ENCODE results near the gene PIK3R4. TPM values are rescaled to one million over a fixed set of nuclear protein-coding genes. Genes with fewer than 3 reads are reported as not detected.

The PIK3R4 gene
- total RNA-seq, 4 donors from 2014 or later, result 8.2 to 33.0 (median 29.3) TPM

- no peaks in the 10 kb centered on the region for H3K36me3 ChIP-seq
- H3K4me3 ChIP-seq, result no peak overlapping the region
- in situ Hi-C loops (cut with MboI; ENCODE audit: low pct_ligation_motif_present in 1 of 4, low pct_unique_long_range_greater_than_20kb in 1 of 4, low sequenced_read_pairs in 3 of 4) (no loop called here), intact Hi-C loops (cut with DNase I; ENCODE audit: low total_unique reads) (no loop called here)
- H3K27me3 ChIP-seq, result no peaks in the 10 kb centered on the region
- 88% methylated on average over 5 of the region's 5 CpGs; no CpG with 5 or more reads in 1 of the 2 donors for WGBS, 2 donors (ENCODE audit: low coverage in 1 of 2)
- TF ChIP-seq EP300 (IDR thresholded peaks at IDR 0.05; ENCODE audit: low read depth) (no peak), CTCF (IDR thresholded peaks at IDR 0.05) (no peak), POLR2A (IDR thresholded peaks at IDR 0.05) (no peak), POLR2AphosphoS5 (IDR thresholded peaks at IDR 0.05) (no peak)
- DNase-seq, result no peak
- no peaks in the 10 kb centered on the region for H3K9me3 ChIP-seq
- peaks cover 0 to 4% (median 0%) of the 10 kb centered on the region in 4 donors for H3K4me1 ChIP-seq
- no peak overlapping the region for H3K27ac ChIP-seq
Measured at GRCh38 chr3:130656627-130657026, 90.0 kb downstream of the PIK3R4 start.

- no peaks in the 10 kb centered on the region for H3K9me3 ChIP-seq
- in situ Hi-C loops (cut with MboI; ENCODE audit: low pct_ligation_motif_present in 1 of 4, low pct_unique_long_range_greater_than_20kb in 1 of 4, low sequenced_read_pairs in 3 of 4), result no loop called here
Measured at GRCh38 chr3:130654921-130655320, 91.7 kb downstream of the PIK3R4 start.

GRCh38 chr3:130654091-130654490 is 92.5 kb downstream of the PIK3R4 start:
- in situ Hi-C loops (cut with MboI; ENCODE audit: low pct_ligation_motif_present in 1 of 4, low pct_unique_long_range_greater_than_20kb in 1 of 4, low sequenced_read_pairs in 3 of 4), result no loop called here
- no peak for TF ChIP-seq EP300 (IDR thresholded peaks at IDR 0.05; ENCODE audit: low read depth)
- no peak for TF ChIP-seq POLR2A (IDR thresholded peaks at IDR 0.05)
- no peak for TF ChIP-seq CTCF (IDR thresholded peaks at IDR 0.05)
- no peaks in the 10 kb centered on the region for H3K36me3 ChIP-seq
- no peak overlapping the region for H3K27ac ChIP-seq
- no peaks in the 10 kb centered on the region for H3K9me3 ChIP-seq
- H3K4me1 ChIP-seq, result no peaks in the 10 kb centered on the region
- H3K27me3 ChIP-seq, result no peaks in the 10 kb centered on the region
- DNase-seq, result no peak
- no peak overlapping the region for H3K4me3 ChIP-seq
- intact Hi-C loops (cut with DNase I; ENCODE audit: low total_unique reads), result no loop called here
- WGBS, 2 donors (ENCODE audit: low coverage in 1 of 2), result 93 to 100% methylated on average over 1 of the region's 1 CpG

More at GRCh38 chr3:130654921-130655320, 91.7 kb downstream of the PIK3R4 start:
- Histone ChIP-seq H3K27ac (no peak overlapping the region), H3K27me3 (no peaks in the 10 kb centered on the region), H3K4me1 (no peaks in the 10 kb centered on the region), H3K36me3 (no peaks in the 10 kb centered on the region), H3K4me3 (no peak overlapping the region)
- TF ChIP-seq EP300 (IDR thresholded peaks at IDR 0.05; ENCODE audit: low read depth) (no peak), POLR2AphosphoS5 (IDR thresholded peaks at IDR 0.05) (no peak), CTCF (IDR thresholded peaks at IDR 0.05) (no peak), POLR2A (IDR thresholded peaks at IDR 0.05) (no peak)
- intact Hi-C loops (cut with DNase I; ENCODE audit: low total_unique reads), result no loop called here
- DNase-seq, result no peak
- WGBS, 2 donors (ENCODE audit: low coverage in 1 of 2), result 81 to 85% methylated on average over 2 of the region's 2 CpGs

GRCh38 chr3:130649061-130649654 is 97.5 kb downstream of the PIK3R4 start:
- no peak for DNase-seq
- no peaks in the 10 kb centered on the region for H3K4me1 ChIP-seq
- H3K27me3 ChIP-seq, result no peaks in the 10 kb centered on the region
- WGBS, 2 donors (ENCODE audit: low coverage in 1 of 2), result 89 to 93% methylated on average over 20 to 30 of the region's 30 CpGs
- in situ Hi-C loops (cut with MboI; ENCODE audit: low pct_ligation_motif_present in 1 of 4, low pct_unique_long_range_greater_than_20kb in 1 of 4, low sequenced_read_pairs in 3 of 4) (no loop called here), intact Hi-C loops (cut with DNase I; ENCODE audit: low total_unique reads) (no loop called here)
- no peak overlapping the region for H3K4me3 ChIP-seq
- no peaks in the 10 kb centered on the region for H3K36me3 ChIP-seq
- no peak overlapping the region for H3K27ac ChIP-seq
- no peaks in the 10 kb centered on the region for H3K9me3 ChIP-seq
- TF ChIP-seq EP300 (IDR thresholded peaks at IDR 0.05; ENCODE audit: low read depth) (no peak), POLR2AphosphoS5 (IDR thresholded peaks at IDR 0.05) (no peak), POLR2A (IDR thresholded peaks at IDR 0.05) (no peak), CTCF (IDR thresholded peaks at IDR 0.05) (no peak)
